Brain microvascular endothelial cell (primary cell): ENCODE data around the gene MAFG.
A peak's percentile ranks its signal among the peaks of the same experiment; 100 is the strongest.

ENCODE experiments used
- DNase-seq: peaks from one replicate; pipeline ENCODE4 v3.0.0-alpha.2; 2020
- H3K27ac ChIP-seq: fragments of 250-450 bp; sonication (Bioruptor Pico); 2 replicates; pipeline ENCODE4 v1.5.1; 2020; ENCODE audit warnings: mild to moderate bottlenecking, moderate library complexity
- H3K27me3 ChIP-seq: fragments of 250-450 bp; sonication (Bioruptor Pico); replicated peaks from 2 replicates; pipeline ENCODE4 v1.5.1; 2020; ENCODE audit warnings: mild to moderate bottlenecking
- H3K36me3 ChIP-seq: fragments of 250-450 bp; sonication (Bioruptor Pico); replicated peaks from 2 replicates; pipeline ENCODE4 v1.5.1; 2020; ENCODE audit warnings: mild to moderate bottlenecking
- H3K4me3 ChIP-seq: 2 replicates; pipeline ENCODE4 v1.5.1; 2011; ENCODE audit warnings: low read depth, mild to moderate bottlenecking, control low read depth, low read length, moderate library complexity
- CTCF ChIP-seq: IDR thresholded peaks from 2 replicates; pipeline ENCODE4 v1.5.1; 2011; ENCODE audit warnings: low read depth, mild to moderate bottlenecking, moderate library complexity, low read length, control low read depth, inconsistent platforms; ENCODE audit errors: missing control alignments
- in situ Hi-C: cut with HindIII; loops from 2 replicates; pipeline ENCODE4 v1.10.0; 2017; ENCODE audit warnings: low sequenced_read_pairs, low pct_ligation_motif_present

MAFG gene

GRCh38 chr17:81927653-81928543 lies at the start of gene MAFG:
TSS of gene MAFG (minus strand) at chr17:81927735. CDS start at chr17:81923185, 4,550 bp downstream.
- in situ Hi-C loops = no loop called here
- peak; percentile 37 for TF ChIP-seq CTCF
- DNase-seq = peak; percentile 85
- Histone ChIP-seq H3K4me3 (peak within 1 kb of the TSS; percentile 79), H3K27me3 (no peaks in the 10 kb centered on the region), H3K27ac (peak within 1 kb of the TSS; percentile 90), H3K36me3 (no peaks in the 10 kb centered on the region)

GRCh38 chr17:81976332-81977210 lies 49.0 kb upstream of the MAFG start:
- no peak for DNase-seq
- in situ Hi-C loops = loop anchor here (10.0 kb wide), 1 partner anchor 58 kb away; the partner anchor contains the start of genes DCXR and RAC3
- no peak for TF ChIP-seq CTCF
- peak overlapping the region; percentile 58 for H3K4me3 ChIP-seq
- H3K27ac ChIP-seq = peak overlapping the region; percentile 93
- H3K27me3 ChIP-seq = no peaks in the 10 kb centered on the region
- no peaks in the 10 kb centered on the region for H3K36me3 ChIP-seq

GRCh38 chr17:81973432-81973831 lies 45.9 kb upstream of the MAFG start:
- in situ Hi-C loops = loop anchor here (10.0 kb wide), 1 partner anchor 61 kb away; the partner anchor contains the start of genes DCXR and RAC3
- Histone ChIP-seq H3K27ac (no peak overlapping the region), H3K4me3 (no peak overlapping the region), H3K27me3 (no peaks in the 10 kb centered on the region), H3K36me3 (no peaks in the 10 kb centered on the region)
- no peak for DNase-seq
- TF ChIP-seq CTCF = no peak

DNA sequence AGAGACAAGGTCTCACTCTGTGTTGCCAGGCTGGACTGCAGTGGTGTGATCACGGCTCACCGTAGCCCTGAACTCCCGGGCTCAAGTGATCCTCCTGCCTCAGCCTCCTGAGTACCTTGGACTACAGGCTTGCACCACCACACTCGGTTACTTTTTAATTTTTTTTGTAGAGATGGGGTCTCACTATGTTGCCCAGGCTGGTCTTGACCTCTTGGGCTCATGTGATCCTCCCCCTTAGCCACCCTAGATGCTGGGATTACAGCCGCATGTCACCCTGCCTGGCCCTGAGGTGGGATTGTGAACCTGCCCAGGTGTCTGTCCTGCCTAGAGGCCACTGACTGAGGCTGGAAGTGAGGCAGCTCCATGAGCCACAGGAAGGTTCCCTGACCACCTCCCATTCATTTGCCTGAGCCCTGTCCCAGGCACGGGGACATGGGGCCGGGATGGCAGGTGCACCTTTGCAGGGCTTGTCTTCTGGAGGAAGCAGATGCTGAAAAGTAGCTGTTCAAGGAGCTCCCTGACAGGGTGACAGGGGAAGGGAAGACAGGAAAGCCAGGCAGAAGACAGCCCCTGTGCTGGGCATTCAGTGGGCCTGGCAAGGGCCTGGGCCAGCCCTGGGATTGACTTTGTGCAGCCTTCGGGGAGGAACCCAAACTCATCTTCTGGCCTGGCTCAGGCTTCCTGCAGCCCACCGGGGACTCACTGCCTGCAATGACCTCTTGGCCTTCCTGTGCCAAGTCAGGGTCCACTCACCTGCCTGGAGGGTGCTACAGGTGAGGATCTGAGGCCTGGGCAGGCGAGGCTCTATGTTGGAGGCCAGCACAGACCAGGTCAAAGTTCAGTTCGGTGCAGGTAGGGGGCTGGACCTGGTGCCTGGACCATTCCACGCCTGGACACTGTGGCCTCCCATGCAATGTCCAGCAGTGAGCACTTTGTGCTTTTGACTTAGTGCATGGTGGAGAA lies 41.6 kb upstream of the MAFG start:
- Histone ChIP-seq H3K27me3 (peaks cover 16% of the 10 kb centered on the region), H3K36me3 (no peaks in the 10 kb centered on the region), H3K4me3 (no peak overlapping the region), H3K27ac (no peak overlapping the region)
- in situ Hi-C loops = no loop called here
- no peak for DNase-seq
- TF ChIP-seq CTCF = no peak

DNA sequence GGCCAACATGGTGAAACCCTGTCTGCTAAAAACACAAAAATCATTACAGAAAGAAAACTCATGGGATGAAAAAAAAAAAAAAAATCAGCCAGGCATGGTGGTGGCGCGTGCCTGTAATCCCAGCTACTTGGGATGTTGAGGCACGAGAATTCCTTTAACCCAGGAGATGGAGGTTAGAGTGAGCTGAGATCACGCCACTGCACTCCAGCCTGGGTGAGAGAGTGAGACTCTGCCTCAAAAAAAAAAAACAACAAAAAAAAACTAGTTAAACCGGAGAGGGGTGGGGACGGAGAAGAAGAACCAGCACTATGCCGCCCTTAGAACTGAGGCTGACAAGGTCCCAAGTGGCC lies 40.8 kb upstream of the MAFG start:
- Histone ChIP-seq H3K4me3 (no peak overlapping the region), H3K36me3 (no peaks in the 10 kb centered on the region), H3K27ac (no peak overlapping the region), H3K27me3 (peaks cover 23% of the 10 kb centered on the region)
- no peak for DNase-seq
- in situ Hi-C loops = no loop called here
- TF ChIP-seq CTCF = no peak
